HG03457 (cell line): ENCODE results near the gene TOX2.

ENCODE experiments used
- ATAC-seq: cut with Tn5 transposase; IDR thresholded peaks from one replicate; pipeline ENCODE4 v1.9.1; 2021; ENCODE audit warnings: moderate number of reproducible peaks; ENCODE audit not compliant: unreplicated experiment

TOX2 gene

GRCh38 chr20:43955750-43956191 is 41.1 kb downstream of the TOX2 start:
- no peak for ATAC-seq

GRCh38 chr20:43957392-43957791 is 42.7 kb downstream of the TOX2 start:
- ATAC-seq = no peak

- ATAC-seq = no peak
These were observed 44.0 kb downstream of the TOX2 start for GRCh38 chr20:43958626-43959025.

- no peak for ATAC-seq
These were observed 44.6 kb downstream of the TOX2 start for GRCh38 chr20:43959079-43959919.

GRCh38 chr20:43959920-43960227 is 45.2 kb downstream of the TOX2 start:
- no peak for ATAC-seq

- no peak for ATAC-seq
These were observed 45.6 kb downstream of the TOX2 start for GRCh38 chr20:43960231-43960630.

GRCh38 chr20:43961116-43961515 is 46.5 kb downstream of the TOX2 start:
- ATAC-seq = no peak

- no peak for ATAC-seq
These were observed 47.2 kb downstream of the TOX2 start for GRCh38 chr20:43961541-43962471.

GRCh38 chr20:43962530-43962929 is 47.9 kb downstream of the TOX2 start:
- no peak for ATAC-seq

- ATAC-seq = no peak
These were observed 48.6 kb downstream of the TOX2 start for GRCh38 chr20:43963233-43963632.

GRCh38 chr20:43963872-43964791 is 49.5 kb downstream of the TOX2 start:
- ATAC-seq = no peak

- no peak for ATAC-seq
These were observed 53.8 kb downstream of the TOX2 start for GRCh38 chr20:43968341-43969000.

- ATAC-seq = no peak
These were observed 54.4 kb downstream of the TOX2 start for GRCh38 chr20:43969028-43969447.

- ATAC-seq = no peak
These were observed 55.0 kb downstream of the TOX2 start for GRCh38 chr20:43969501-43970182.

- no peak for ATAC-seq
These were observed 56.6 kb downstream of the TOX2 start for GRCh38 chr20:43971267-43971666.

GRCh38 chr20:43972051-43972450 is 57.4 kb downstream of the TOX2 start:
- ATAC-seq = no peak

GRCh38 chr20:43972692-43973091 is 58.0 kb downstream of the TOX2 start:
- ATAC-seq = no peak

GRCh38 chr20:43973231-43973630 is 58.6 kb downstream of the TOX2 start:
- ATAC-seq = no peak

GRCh38 chr20:43973671-43974450 is 59.2 kb downstream of the TOX2 start:
- ATAC-seq = no peak
